Lower leg skin (tissue), 3 donors: ENCODE data around the gene KCNK4.

ENCODE experiments used
- POLR2A ChIP-seq, 2 donors: fragments of 450-650 bp; IDR thresholded peaks; one replicate each; pipeline ENCODE4 v1.6.1; 2016 to 2017; ENCODE audit warnings: antibody characterized with exemption in 2 of 2, mild to moderate bottlenecking in 1 of 2, moderate library complexity in 1 of 2
- TF ChIP-seq, protein P1 (sequence below), 3 donors: fragments of 450-650 bp; IDR thresholded peaks; one replicate each; pipeline ENCODE4 v1.5.1; 2016; ENCODE audit warnings: antibody characterized with exemption in 3 of 3, mild to moderate bottlenecking in 3 of 3, moderate library complexity in 2 of 3

DNA sequence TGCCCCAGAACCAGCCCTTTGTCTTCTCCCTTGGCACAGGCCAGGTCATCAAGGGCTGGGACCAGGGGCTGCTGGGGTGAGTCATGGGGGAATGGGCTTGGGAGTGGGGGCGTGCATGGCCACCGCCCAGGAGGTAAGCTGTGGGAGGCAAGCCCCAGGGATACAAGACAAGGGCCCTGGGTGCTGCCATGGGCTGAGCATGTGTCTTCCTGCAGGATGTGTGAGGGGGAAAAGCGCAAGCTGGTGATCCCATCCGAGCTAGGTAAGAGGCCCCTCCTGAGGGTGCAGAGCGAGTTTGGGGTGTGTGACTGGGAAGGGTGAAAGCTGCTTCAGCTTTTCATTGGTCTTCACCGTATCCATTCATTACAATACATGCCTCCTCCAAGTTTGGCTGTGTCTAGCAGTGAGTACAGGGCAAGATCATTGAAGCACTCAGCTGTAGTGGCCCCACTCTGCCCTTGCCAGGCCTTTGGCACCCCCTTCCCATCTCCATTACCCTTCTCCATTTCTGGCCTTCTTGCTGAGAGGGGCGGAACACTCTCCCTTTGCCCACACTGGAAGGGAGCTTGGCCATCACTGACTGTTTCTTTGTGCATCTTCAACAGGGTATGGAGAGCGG lies 47.8 kb upstream of the KCNK4 start:
- TF ChIP-seq, protein P1, sequence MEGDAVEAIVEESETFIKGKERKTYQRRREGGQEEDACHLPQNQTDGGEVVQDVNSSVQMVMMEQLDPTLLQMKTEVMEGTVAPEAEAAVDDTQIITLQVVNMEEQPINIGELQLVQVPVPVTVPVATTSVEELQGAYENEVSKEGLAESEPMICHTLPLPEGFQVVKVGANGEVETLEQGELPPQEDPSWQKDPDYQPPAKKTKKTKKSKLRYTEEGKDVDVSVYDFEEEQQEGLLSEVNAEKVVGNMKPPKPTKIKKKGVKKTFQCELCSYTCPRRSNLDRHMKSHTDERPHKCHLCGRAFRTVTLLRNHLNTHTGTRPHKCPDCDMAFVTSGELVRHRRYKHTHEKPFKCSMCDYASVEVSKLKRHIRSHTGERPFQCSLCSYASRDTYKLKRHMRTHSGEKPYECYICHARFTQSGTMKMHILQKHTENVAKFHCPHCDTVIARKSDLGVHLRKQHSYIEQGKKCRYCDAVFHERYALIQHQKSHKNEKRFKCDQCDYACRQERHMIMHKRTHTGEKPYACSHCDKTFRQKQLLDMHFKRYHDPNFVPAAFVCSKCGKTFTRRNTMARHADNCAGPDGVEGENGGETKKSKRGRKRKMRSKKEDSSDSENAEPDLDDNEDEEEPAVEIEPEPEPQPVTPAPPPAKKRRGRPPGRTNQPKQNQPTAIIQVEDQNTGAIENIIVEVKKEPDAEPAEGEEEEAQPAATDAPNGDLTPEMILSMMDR (IDR thresholded peaks at IDR 0.05) = no peak
- no peak for TF ChIP-seq POLR2A (IDR thresholded peaks at IDR 0.05)
